ENCODE results near the gene MUC5B. TPM values are rescaled to one million over a fixed set of nuclear protein-coding genes. Genes with fewer than 3 reads are reported as not detected.

MUC5B gene
- total RNA-seq, 3 donors from 2014 or later = 2.0 to 6.9 TPM; not detected in 1

DNA sequence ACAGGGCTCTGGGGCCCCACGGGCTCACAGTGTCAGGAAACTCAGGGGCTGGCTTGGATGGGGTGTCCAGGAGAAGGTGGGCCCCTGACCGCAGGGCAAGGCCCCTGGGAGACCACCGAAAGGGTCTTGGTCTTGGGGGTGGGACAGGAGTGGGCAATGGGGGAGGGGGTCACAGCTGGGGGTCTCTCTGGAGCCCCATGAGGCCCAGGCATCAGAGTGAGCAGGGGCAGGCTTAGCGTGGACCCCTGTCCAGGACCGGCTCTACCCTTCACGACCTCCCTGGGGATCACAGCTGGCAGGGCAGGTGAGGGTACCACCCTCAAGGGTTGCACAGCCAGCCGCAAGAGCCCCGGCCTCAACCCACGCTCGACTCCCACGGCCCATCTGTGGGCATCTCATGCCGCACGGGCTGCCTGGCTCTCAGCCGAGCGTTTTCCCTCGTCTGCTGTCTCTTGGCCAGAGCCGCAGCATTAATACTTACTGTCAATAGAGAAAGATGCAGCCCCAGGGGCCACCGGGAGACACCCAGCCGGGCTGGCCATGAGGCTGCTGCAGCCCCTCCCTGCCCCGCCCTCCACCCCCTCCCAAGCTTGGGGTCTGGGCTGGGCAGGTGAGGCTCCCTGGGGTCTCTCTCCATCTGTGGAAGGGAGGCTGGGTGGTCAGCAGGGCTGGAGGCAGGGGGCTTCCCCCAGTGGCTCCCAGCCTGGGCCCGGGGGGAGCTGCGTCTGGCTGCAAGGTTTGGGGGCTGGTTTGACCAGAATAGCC is 662 bp downstream of the MUC5B start:
- Histone ChIP-seq H3K27me3 (peaks cover 4 to 76% of the 10 kb centered on the region in 2 donors), H3K9me3 (no peaks in the 10 kb centered on the region), H3K27ac (no peak overlapping the region), H3K4me3 (no peak overlapping the region), H3K4me1 (peaks cover 0 to 4% of the 10 kb centered on the region in 2 donors), H3K36me3 (no peaks in the 10 kb centered on the region)
- intact Hi-C loops (cut with DNase I; ENCODE audit: low total_unique reads) = no loop called here
- TF ChIP-seq, protein P1, sequence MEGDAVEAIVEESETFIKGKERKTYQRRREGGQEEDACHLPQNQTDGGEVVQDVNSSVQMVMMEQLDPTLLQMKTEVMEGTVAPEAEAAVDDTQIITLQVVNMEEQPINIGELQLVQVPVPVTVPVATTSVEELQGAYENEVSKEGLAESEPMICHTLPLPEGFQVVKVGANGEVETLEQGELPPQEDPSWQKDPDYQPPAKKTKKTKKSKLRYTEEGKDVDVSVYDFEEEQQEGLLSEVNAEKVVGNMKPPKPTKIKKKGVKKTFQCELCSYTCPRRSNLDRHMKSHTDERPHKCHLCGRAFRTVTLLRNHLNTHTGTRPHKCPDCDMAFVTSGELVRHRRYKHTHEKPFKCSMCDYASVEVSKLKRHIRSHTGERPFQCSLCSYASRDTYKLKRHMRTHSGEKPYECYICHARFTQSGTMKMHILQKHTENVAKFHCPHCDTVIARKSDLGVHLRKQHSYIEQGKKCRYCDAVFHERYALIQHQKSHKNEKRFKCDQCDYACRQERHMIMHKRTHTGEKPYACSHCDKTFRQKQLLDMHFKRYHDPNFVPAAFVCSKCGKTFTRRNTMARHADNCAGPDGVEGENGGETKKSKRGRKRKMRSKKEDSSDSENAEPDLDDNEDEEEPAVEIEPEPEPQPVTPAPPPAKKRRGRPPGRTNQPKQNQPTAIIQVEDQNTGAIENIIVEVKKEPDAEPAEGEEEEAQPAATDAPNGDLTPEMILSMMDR (IDR thresholded peaks at IDR 0.05) = no peak
- no peak for TF ChIP-seq POLR2AphosphoS5 (IDR thresholded peaks at IDR 0.05)
- TF ChIP-seq POLR2A (IDR thresholded peaks at IDR 0.05) = no peak
- DNase-seq (ENCODE audit: low spot score in 2 of 2) = peak in 1 of 2 donors; percentile 52

DNA sequence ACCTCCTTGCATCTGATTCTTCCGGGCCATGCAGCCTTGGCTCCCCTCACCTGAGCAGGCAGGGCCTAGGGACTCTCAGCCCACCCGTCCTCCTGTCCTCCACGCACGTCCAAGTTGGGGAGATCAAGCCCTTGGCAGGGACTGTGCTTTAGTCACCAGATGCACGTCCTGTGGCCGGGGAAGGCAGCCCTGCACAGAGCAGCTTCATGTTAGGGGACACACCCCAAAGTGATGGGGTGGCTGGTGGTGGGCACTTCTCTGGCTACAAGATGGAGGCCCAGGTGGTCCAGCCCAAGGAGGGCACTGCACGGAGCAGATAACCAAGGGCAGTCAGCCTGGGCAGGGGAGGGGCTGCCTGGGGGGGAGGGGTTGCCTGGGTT is 1.2 kb downstream of the MUC5B start:
- no peaks in the 10 kb centered on the region for H3K9me3 ChIP-seq
- H3K4me1 ChIP-seq = peaks cover 0 to 4% of the 10 kb centered on the region in 2 donors
- no peak overlapping the region for H3K4me3 ChIP-seq
- peak in 1 of 2 donors; percentile 51 for DNase-seq (ENCODE audit: low spot score in 2 of 2)
- TF ChIP-seq POLR2AphosphoS5 (IDR thresholded peaks at IDR 0.05) (no peak), POLR2A (IDR thresholded peaks at IDR 0.05) (no peak)
- TF ChIP-seq, protein P1 (IDR thresholded peaks at IDR 0.05) = no peak
- H3K27ac ChIP-seq = peak overlapping the region; percentile 78 to 80
- peaks cover 4 to 78% of the 10 kb centered on the region in 2 donors for H3K27me3 ChIP-seq
- intact Hi-C loops (cut with DNase I; ENCODE audit: low total_unique reads) = no loop called here
- H3K36me3 ChIP-seq = no peaks in the 10 kb centered on the region

DNA sequence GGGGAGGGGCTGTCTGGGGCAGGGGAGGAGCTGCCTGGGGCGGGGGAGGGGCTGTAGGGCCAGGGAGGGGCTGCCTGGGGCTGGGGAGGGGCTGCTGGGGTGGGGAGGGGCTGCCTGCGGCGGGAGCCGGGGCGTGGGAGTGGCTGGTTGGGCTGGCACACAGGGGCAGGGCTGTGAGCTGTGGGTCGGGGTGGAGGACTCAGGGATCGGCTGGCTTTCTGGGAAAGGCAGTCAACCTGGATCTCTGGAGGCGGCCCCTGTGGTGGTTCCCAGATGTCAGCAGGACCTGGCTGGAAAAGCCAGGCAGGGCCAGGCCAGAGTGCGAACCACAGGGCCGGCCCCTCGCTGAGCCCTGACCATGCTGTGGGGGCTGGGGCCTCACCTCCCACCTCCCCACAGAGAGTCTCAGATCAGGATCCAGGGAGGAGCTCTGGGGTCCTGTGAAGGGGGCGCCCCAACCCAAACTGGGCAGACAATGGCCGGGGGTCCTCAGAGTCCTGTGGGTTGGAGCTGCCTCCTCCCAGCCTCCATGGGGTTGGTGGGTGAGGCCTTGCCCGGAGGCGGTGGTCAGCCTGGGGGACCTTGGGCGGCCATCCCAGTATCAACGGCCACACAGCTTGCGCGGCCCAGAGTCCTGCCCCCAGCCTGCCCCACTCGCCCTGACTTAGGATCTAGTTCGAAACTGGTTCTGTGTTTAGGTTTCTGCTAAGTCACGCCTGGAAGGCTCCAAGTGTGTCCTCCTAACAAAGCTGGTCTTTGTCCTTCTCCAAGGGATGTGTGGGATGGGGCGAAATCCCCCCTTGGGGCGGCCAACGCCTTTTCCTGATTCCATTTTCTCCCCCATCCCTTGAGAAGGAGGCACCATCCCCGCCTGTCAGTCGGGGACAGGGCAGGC is 1.9 kb downstream of the MUC5B start:
- Histone ChIP-seq H3K4me3 (no peak overlapping the region), H3K27me3 (peaks cover 4 to 78% of the 10 kb centered on the region in 2 donors), H3K36me3 (no peaks in the 10 kb centered on the region), H3K4me1 (peaks cover 0 to 4% of the 10 kb centered on the region in 2 donors), H3K27ac (peak overlapping the region; percentile 78 to 80), H3K9me3 (no peaks in the 10 kb centered on the region)
- intact Hi-C loops (cut with DNase I; ENCODE audit: low total_unique reads) = no loop called here
- TF ChIP-seq POLR2AphosphoS5 (IDR thresholded peaks at IDR 0.05) = no peak
- no peak for TF ChIP-seq POLR2A (IDR thresholded peaks at IDR 0.05)
- TF ChIP-seq, protein P1 (IDR thresholded peaks at IDR 0.05) = no peak
- DNase-seq (ENCODE audit: low spot score in 2 of 2) = peak; percentile 36 to 50

DNA sequence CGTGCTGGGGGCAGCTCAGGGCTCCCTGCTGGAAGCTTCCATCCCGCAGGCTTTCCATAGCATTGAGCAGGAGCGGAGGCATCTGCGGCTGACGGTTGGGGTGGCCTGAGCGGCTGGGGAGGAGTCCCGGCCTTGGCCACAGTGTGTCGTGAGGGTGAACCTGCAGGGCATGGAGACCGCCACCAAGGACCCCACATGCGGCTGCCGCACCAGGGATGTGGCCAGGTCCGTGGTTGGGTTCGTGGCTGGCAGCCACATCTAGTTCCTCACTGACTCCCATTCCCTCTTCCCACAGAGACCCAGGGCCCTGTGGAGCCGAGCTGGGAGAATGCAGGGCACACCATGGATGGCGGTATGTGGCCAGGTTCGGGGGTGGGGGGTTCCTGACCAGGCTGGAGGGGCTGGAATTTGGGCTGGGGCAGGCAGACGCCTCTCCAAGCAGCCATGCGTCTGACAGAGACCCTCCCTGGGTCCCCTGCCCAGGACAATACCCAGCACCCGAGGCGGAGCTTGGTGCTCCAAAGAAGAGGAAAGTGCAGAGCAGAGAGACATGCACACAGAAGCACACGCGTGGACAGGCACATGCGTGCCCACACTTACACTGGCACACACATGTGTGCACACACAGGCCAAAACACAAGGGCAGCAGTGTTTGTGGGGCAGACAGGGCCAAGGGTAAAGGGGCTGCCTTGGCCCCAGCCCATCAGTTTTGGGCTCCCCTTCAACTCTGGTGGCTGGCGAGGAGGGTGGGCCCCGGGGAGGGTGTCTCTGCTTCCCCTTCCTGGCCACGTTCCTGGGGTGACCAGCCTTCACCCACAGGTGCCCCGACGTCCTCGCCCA is 2.7 kb downstream of the MUC5B start:
- no peaks in the 10 kb centered on the region for H3K36me3 ChIP-seq
- intact Hi-C loops (cut with DNase I; ENCODE audit: low total_unique reads) = no loop called here
- H3K4me1 ChIP-seq = peaks cover 0 to 4% of the 10 kb centered on the region in 2 donors
- H3K4me3 ChIP-seq = no peak overlapping the region
- no peak for DNase-seq (ENCODE audit: low spot score in 2 of 2)
- H3K27me3 ChIP-seq = peaks cover 4 to 77% of the 10 kb centered on the region in 2 donors
- H3K27ac ChIP-seq = peak overlapping the region; percentile 19 to 78
- TF ChIP-seq POLR2AphosphoS5 (IDR thresholded peaks at IDR 0.05) = no peak
- no peak for TF ChIP-seq POLR2A (IDR thresholded peaks at IDR 0.05)
- TF ChIP-seq, protein P1 (IDR thresholded peaks at IDR 0.05) = no peak
- no peaks in the 10 kb centered on the region for H3K9me3 ChIP-seq
